K562 (cell line): Measurements from ENCODE around the gene ZNRF1. TPM values are rescaled to one million over a fixed set of nuclear protein-coding genes. Genes with fewer than 3 reads are reported as not detected.
A peak's percentile ranks its signal among the peaks of the same experiment; 100 is the strongest.
"Not testable (repeated sequence)": the region's sequence is repeated elsewhere in the genome, so short reads cannot be mapped to it uniquely, and the experiment has no call there.

Experiments
- ATAC-seq: fragments of 200-7000 bp; cut with Tn5 transposase; 3 replicates; pipeline ENCODE4 v1.9.1; 2020; ENCODE audit warnings: moderate library complexity
- BruUV-seq: library from RNA; stranded (reverse); fragments of 400-500 nt; replicated peaks from 2 replicates; lab custom pipeline; 2021; lab: Mats Ljungman, UMichigan
- CTCF ChIA-PET: fragments of 300-600 bp; formaldehyde crosslinking; extraction: SDS; loops from one replicate; lab custom pipeline; 2021; ENCODE audit warnings: low intra/inter-chr PET ratio; lab: Yijun Ruan, JAX
- POLR2A ChIA-PET: fragments of 300-600, 350-650 bp; sonication (Branson Sonifier 250); formaldehyde crosslinking; extraction: SDS; loops from one replicate; lab custom pipeline; 2021; ENCODE audit warnings: antibody characterized with exemption, inconsistent platforms; lab: Yijun Ruan, JAX
- DNase-seq, 4 experiments: peaks; one replicate each; pipeline versions ENCODE4 v3.0.0 to v3.0.0-alpha.2; 2011 to 2018; ENCODE audit warnings: low spot score in 3 of 4, mixed read lengths in 3 of 4; ENCODE audit errors: extremely low read depth in 1 of 4
- FAIRE-seq: peaks from 2 replicates; lab custom pipeline; 2011; peaks lifted over from hg19 to GRCh38; lab: Jason Lieb, UNC
- H2AFZ ChIP-seq: 2 replicates; pipeline ENCODE4 v1.6.0; 2011; ENCODE audit warnings: low read depth, low read length, control low read depth, inconsistent platforms
- H3K27ac ChIP-seq: fragments of 200-600 bp; 3 replicates; pipeline ENCODE4 v1.8.0; 2011; ENCODE audit warnings: low read depth, mild to moderate bottlenecking, control low read depth, inconsistent platforms, low read length, moderate library complexity, mixed read lengths; ENCODE audit errors: extremely low read depth
- H3K27me3 ChIP-seq, 2 experiments: fragments of 300-600 bp in 1 of 2; 2 replicates in 1 of 2; 3 replicates in 1 of 2; pipeline versions ENCODE4 v1.6.0 to v1.8.0; 2011; ENCODE audit warnings: inconsistent platforms in 2 of 2, low read length in 2 of 2, mild to moderate bottlenecking in 1 of 2, mixed read lengths in 1 of 2, moderate library complexity in 1 of 2; ENCODE audit not compliant: control insufficient read depth in 2 of 2, insufficient read depth in 2 of 2
- H3K36me3 ChIP-seq: fragments of 300-600 bp; 3 replicates; pipeline ENCODE4 v1.8.0; 2011; ENCODE audit warnings: mild to moderate bottlenecking, low read length, inconsistent platforms; ENCODE audit not compliant: control insufficient read depth, insufficient read depth
- H3K4me1 ChIP-seq, 2 experiments: fragments of 200-600 bp in 1 of 2; replicated peaks in 1 of 2; 2 replicates in 1 of 2; 3 replicates in 1 of 2; pipeline versions ENCODE4 v1.5.1 to v1.8.0; 2011; ENCODE audit warnings: inconsistent platforms in 2 of 2, low read length in 2 of 2, mild to moderate bottlenecking in 1 of 2, mixed read lengths in 1 of 2, moderate library complexity in 1 of 2; ENCODE audit not compliant: control insufficient read depth in 2 of 2, insufficient read depth in 2 of 2
- H3K4me2 ChIP-seq: 2 replicates; pipeline ENCODE4 v1.6.1; 2011; ENCODE audit warnings: low read length, control low read depth, inconsistent platforms, mixed read lengths; ENCODE audit not compliant: insufficient read depth
- H3K4me3 ChIP-seq: fragments of 200-600 bp; sonication (generic), shearing (Covaris generic); 2 replicates; pipeline ENCODE4 v1.5.1; 2016; ENCODE audit warnings: control low read depth, inconsistent platforms
- H3K79me2 ChIP-seq: fragments of 200-600 bp; 3 replicates; pipeline ENCODE4 v1.8.0; 2011; ENCODE audit warnings: low read length, inconsistent platforms; ENCODE audit not compliant: control insufficient read depth, insufficient read depth
- H3K9ac ChIP-seq, 2 experiments: 2 replicates each; pipeline versions ENCODE4 v1.6.0 to v1.6.1; 2011; ENCODE audit warnings: low read depth in 2 of 2, low read length in 2 of 2, control low read depth in 1 of 2, inconsistent platforms in 1 of 2, mild to moderate bottlenecking in 1 of 2, mixed read lengths in 1 of 2; ENCODE audit not compliant: insufficient read depth in 1 of 2
- H3K9me1 ChIP-seq: one replicate; pipeline ENCODE4 v1.6.0; 2011; ENCODE audit warnings: inconsistent platforms, mild to moderate bottlenecking, low read length, moderate library complexity; ENCODE audit not compliant: control insufficient read depth, insufficient read depth
- H3K9me3 ChIP-seq: replicated peaks from 2 replicates; pipeline ENCODE4 v1.5.1; 2011; ENCODE audit warnings: low read depth, low read length, inconsistent platforms; ENCODE audit not compliant: control insufficient read depth, insufficient read depth
- H4K20me1 ChIP-seq: replicated peaks from 2 replicates; pipeline ENCODE4 v1.6.1; 2011; ENCODE audit warnings: low read length, inconsistent platforms, mixed read lengths; ENCODE audit not compliant: control insufficient read depth, insufficient read depth
- CEBPB ChIP-seq: fragments of 450-650 bp; IDR thresholded peaks from 2 replicates; pipeline ENCODE4 v1.6.1; 2016; ENCODE audit warnings: missing genetic modification characterization, missing compliant biosample characterization
- DPF2 ChIP-seq: fragments of 450-650 bp; IDR thresholded peaks from 2 replicates; pipeline ENCODE4 v1.6.1; 2016
- HDAC2 ChIP-seq: fragments of 450-650 bp; IDR thresholded peaks from 2 replicates; pipeline ENCODE4 v1.6.1; 2016; ENCODE audit warnings: mild to moderate bottlenecking
- KDM1A ChIP-seq, 2 experiments: fragments of 450-650 bp; IDR thresholded peaks; 2 replicates each; pipeline ENCODE4 v1.6.1; 2016; ENCODE audit warnings: mild to moderate bottlenecking in 2 of 2
- LCOR ChIP-seq: sonication (generic); formaldehyde crosslinking; IDR thresholded peaks from 2 replicates; pipeline ENCODE4 v1.8.0; 2022; ENCODE audit warnings: mild to moderate bottlenecking, missing genetic modification reagents
- MEIS2 ChIP-seq: fragments of 450-650 bp; IDR thresholded peaks from 2 replicates; pipeline ENCODE4 v1.6.1; 2014; ENCODE audit warnings: mild to moderate bottlenecking; ENCODE audit not compliant: partially characterized antibody
- NFIC ChIP-seq: fragments of 450-650 bp; IDR thresholded peaks from 2 replicates; pipeline ENCODE4 v1.6.1; 2017; ENCODE audit warnings: mild to moderate bottlenecking, inconsistent platforms
- SMARCE1 ChIP-seq: fragments of 450-650 bp; IDR thresholded peaks from 2 replicates; pipeline ENCODE4 v1.7.1; 2016; ENCODE audit warnings: mild to moderate bottlenecking
- SOX6 ChIP-seq: fragments of 450-650 bp; IDR thresholded peaks from 2 replicates; pipeline ENCODE4 v1.6.1; 2014; ENCODE audit warnings: mild to moderate bottlenecking
- WGBS: fragments of 100-300 bp; shearing (Covaris generic); methylation state at CpG from one replicate; pipeline ENCODE4 v1.1.6; 2016; ENCODE audit warnings: low coverage, mixed read lengths; ENCODE audit not compliant: insufficient coverage; ENCODE audit errors: missing lambda C conversion rate; 5-methylcytosine and 5-hydroxymethylcytosine counted together
- in situ Hi-C: fragments of 300-500 bp; cut with MboI; formaldehyde crosslinking; loops from 4 replicates; pipeline ENCODE4 v1.15.0; 2018; ENCODE audit warnings: inconsistent platforms, mixed read lengths
- intact Hi-C: fragments of 100-400 bp; cut with micrococcal nuclease; formaldehyde crosslinking; loops from 2 replicates; pipeline ENCODE4 v1.14.2; 2022
- polyA plus RNA-seq, 8 experiments: library from polyadenylated mRNA; depleted of rRNA in 4 of 8; stranded (reverse) in 5 of 8; unstranded in 3 of 8; fragments of >200 nt; fragmentation: Nextera tagmentation in 2 of 8; fragmentation: Illumina TruSeq in 1 of 8; extraction: Ambion mirVana in 2 of 8; extraction: Trizol in 1 of 8; gene quantifications; 2 replicates each; pipeline versions ENCODE4 v1.2.1 to v1.2.3, GENCODE V29; 2011 to 2014; ENCODE audit warnings: inconsistent platforms in 1 of 8, missing spikeins in 1 of 8
- total RNA-seq, 7 experiments: library from RNA; depleted of rRNA in 6 of 7; stranded (reverse); fragments of >200 nt in 6 of 7; fragmentation: Illumina TruSeq in 2 of 7; extraction: Trizol in 2 of 7; gene quantifications; 2 replicates each; pipeline versions ENCODE4 v1.2.1 to v1.2.3, GENCODE V29; 2011 to 2021; ENCODE audit warnings: low replicate concordance in 1 of 7
- TF ChIP-seq, protein P1 (sequence below), 2 experiments: fragments of 250-450 bp in 1 of 2; fragments of 450-650 bp in 1 of 2; sonication (Bioruptor Pico) in 1 of 2; IDR thresholded peaks; 2 replicates each; pipeline versions ENCODE4 v1.6.1 to v1.8.0; 2016 to 2021; ENCODE audit warnings: mild to moderate bottlenecking in 2 of 2, moderate library complexity in 2 of 2, missing compliant biosample characterization in 1 of 2, missing genetic modification characterization in 1 of 2
- TF ChIP-seq, protein P2 (sequence below), 2 experiments: fragments of 450-650 bp in 1 of 2; sonication (generic) in 1 of 2; formaldehyde crosslinking in 1 of 2; IDR thresholded peaks; 2 replicates each; pipeline versions ENCODE4 v1.7.1 to v1.9.0; 2016 to 2022; ENCODE audit warnings: inconsistent platforms in 1 of 2, mild to moderate bottlenecking in 1 of 2, missing genetic modification reagents in 1 of 2

The ZNRF1 gene
- total and polyA plus RNA-seq, 9 of the 15 experiments (the other 6 are each of a cell fraction or from before 2014, with no cell fraction given) = 9.5 to 37.7 (median 20.0) TPM

DNA sequence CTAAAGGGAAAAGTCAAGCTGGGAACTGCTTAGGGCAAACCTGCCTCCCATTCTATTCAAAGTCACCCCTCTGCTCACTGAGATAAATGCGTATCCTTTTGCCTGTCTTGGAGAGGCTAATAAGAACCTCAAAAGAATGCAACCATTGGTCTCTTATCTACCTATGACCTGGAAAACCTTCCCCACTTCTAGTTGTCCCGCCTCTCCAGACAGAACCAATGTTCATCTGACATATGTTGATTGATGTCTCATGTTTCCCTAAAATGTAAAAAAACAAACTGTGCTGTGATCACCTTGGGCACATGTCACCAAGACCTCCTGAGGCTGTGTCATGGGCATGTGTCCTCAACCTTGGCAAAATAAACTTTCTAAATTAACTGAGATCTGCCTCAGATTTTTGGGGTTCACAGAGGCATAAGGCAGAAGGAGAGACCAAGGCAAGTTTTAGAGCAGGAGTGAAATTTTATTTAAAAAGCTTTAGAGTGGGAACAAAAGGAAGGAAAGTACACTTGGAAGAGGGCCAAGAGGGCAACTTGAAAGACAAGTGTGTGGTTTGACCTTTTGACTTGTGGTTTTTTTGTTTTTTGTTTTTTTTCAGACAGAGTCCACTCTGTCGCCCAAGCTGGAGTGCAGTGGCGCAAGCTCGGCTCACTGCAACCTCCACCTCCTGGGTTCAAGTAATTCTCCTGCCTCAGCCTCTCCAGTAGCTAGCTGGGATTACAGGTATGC is 130.8 kb downstream of the ZNRF1 start:
- H3K27me3 ChIP-seq, CTCF ChIA-PET, H2AFZ ChIP-seq, H3K9ac ChIP-seq, H3K9me1 ChIP-seq, BruUV-seq, H3K4me1 ChIP-seq, H3K79me2 ChIP-seq, H3K27ac ChIP-seq, H3K4me3 ChIP-seq, H3K4me2 ChIP-seq, H3K36me3 ChIP-seq, H3K9me3 ChIP-seq, H4K20me1 ChIP-seq: not testable (repeated sequence)
- DNase-seq (peak in 1 of 4 experiments; percentile 70), ATAC-seq (peak; percentile 87), FAIRE-seq (peak; percentile 35)
- 1% methylated on average over 5 of the region's 5 CpGs for WGBS
- POLR2A ChIA-PET = interaction anchor here (1.2 to 1.5 kb wide), 3 partner anchors 12 to 18 kb away, joined by 3 to 7 read pairs (median 3); partner anchors contain the start of gene LDHD
- in situ Hi-C loops = loop anchor here (25.0 kb wide), 1 partner anchor 417 kb away; the partner anchor contains the start of gene MLKL
- intact Hi-C loops = loop anchor here (1.0 to 10.0 kb wide), 3 partner anchors 265 to 425 kb away; partner anchors contain the start of gene MLKL
- TF ChIP-seq CEBPB (tag) (peak; percentile 51; the same call in 1 of the 2 replicates), HDAC2 (peak; percentile 51; the same call in 1 of the 2 replicates), MEIS2 (peak; percentile 80), SOX6 (peak; percentile 63; the same call in 1 of the 2 replicates), DPF2 (0 out of 2 replicates have a peak, but pooled peaks have one; percentile 51), LCOR (CRISPR knock-in tag) (0 out of 2 replicates have a peak, but pooled peaks have one; percentile 12), NFIC (peak; percentile 95), SMARCE1 (peak; percentile 29; the same call in 1 of the 2 replicates), KDM1A (IDR thresholded peaks at IDR 0.05) (peak; percentile 60 to 75)
- TF ChIP-seq, protein P1, sequence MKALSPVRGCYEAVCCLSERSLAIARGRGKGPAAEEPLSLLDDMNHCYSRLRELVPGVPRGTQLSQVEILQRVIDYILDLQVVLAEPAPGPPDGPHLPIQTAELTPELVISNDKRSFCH (CRISPR knock-in tag; IDR thresholded peaks at IDR 0.05) = not testable (repeated sequence)
- TF ChIP-seq, protein P1 (tag; IDR thresholded peaks at IDR 0.05) = peak; percentile 40; the same call in 1 of the 2 replicates
- TF ChIP-seq, protein P2, sequence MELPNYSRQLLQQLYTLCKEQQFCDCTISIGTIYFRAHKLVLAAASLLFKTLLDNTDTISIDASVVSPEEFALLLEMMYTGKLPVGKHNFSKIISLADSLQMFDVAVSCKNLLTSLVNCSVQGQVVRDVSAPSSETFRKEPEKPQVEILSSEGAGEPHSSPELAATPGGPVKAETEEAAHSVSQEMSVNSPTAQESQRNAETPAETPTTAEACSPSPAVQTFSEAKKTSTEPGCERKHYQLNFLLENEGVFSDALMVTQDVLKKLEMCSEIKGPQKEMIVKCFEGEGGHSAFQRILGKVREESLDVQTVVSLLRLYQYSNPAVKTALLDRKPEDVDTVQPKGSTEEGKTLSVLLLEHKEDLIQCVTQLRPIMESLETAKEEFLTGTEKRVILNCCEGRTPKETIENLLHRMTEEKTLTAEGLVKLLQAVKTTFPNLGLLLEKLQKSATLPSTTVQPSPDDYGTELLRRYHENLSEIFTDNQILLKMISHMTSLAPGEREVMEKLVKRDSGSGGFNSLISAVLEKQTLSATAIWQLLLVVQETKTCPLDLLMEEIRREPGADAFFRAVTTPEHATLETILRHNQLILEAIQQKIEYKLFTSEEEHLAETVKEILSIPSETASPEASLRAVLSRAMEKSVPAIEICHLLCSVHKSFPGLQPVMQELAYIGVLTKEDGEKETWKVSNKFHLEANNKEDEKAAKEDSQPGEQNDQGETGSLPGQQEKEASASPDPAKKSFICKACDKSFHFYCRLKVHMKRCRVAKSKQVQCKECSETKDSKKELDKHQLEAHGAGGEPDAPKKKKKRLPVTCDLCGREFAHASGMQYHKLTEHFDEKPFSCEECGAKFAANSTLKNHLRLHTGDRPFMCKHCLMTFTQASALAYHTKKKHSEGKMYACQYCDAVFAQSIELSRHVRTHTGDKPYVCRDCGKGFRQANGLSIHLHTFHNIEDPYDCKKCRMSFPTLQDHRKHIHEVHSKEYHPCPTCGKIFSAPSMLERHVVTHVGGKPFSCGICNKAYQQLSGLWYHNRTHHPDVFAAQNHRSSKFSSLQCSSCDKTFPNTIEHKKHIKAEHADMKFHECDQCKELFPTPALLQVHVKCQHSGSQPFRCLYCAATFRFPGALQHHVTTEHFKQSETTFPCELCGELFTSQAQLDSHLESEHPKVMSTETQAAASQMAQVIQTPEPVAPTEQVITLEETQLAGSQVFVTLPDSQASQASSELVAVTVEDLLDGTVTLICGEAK (IDR thresholded peaks at IDR 0.05) = peak; percentile 26; the same call in 1 of the 2 replicates
- TF ChIP-seq, protein P2 (CRISPR knock-in tag; IDR thresholded peaks at IDR 0.05) = not testable (repeated sequence)
